ENCODE results near the gene TMC4. TPM values are rescaled to one million over a fixed set of nuclear protein-coding genes. Genes with fewer than 3 reads are reported as not detected.

Gene TMC4
- total RNA-seq, 1 donor from 2014 or later, result 23.2 TPM

GRCh38 chr19:54148158-54148557, 24.8 kb downstream of the TMC4 start:
- H3K4me3 ChIP-seq (ENCODE audit: low read depth, low read length), result no peak overlapping the region
- H3K27me3 ChIP-seq (ENCODE audit: control insufficient read depth, insufficient read depth, low read length), result no peaks in the 10 kb centered on the region
- no peak for TF ChIP-seq CTCF (IDR thresholded peaks at IDR 0.05; ENCODE audit: insufficient read depth, low read length, severe bottlenecking)
- no peak for DNase-seq (ENCODE audit: low read depth)
- no peak for FAIRE-seq
- H3K36me3 ChIP-seq (ENCODE audit: control insufficient read depth, insufficient read depth, low read length), result peaks cover 68% of the 10 kb centered on the region

- peaks cover 69% of the 10 kb centered on the region for H3K36me3 ChIP-seq (ENCODE audit: control insufficient read depth, insufficient read depth, low read length)
- FAIRE-seq, result no peak
- TF ChIP-seq CTCF (IDR thresholded peaks at IDR 0.05; ENCODE audit: insufficient read depth, low read length, severe bottlenecking), result no peak
- H3K27me3 ChIP-seq (ENCODE audit: control insufficient read depth, insufficient read depth, low read length), result no peaks in the 10 kb centered on the region
- H3K4me3 ChIP-seq (ENCODE audit: low read depth, low read length), result no peak overlapping the region
- DNase-seq (ENCODE audit: low read depth), result no peak
These were observed 25.3 kb downstream of the TMC4 start for GRCh38 chr19:54147676-54148075.

- H3K36me3 ChIP-seq (ENCODE audit: control insufficient read depth, insufficient read depth, low read length), result peaks cover 60% of the 10 kb centered on the region
- H3K27me3 ChIP-seq (ENCODE audit: control insufficient read depth, insufficient read depth, low read length), result no peaks in the 10 kb centered on the region
- no peak overlapping the region for H3K4me3 ChIP-seq (ENCODE audit: low read depth, low read length)
- TF ChIP-seq CTCF (IDR thresholded peaks at IDR 0.05; ENCODE audit: insufficient read depth, low read length, severe bottlenecking), result no peak
- DNase-seq (ENCODE audit: low read depth) (no peak), FAIRE-seq (no peak)
These were observed 27.3 kb downstream of the TMC4 start for GRCh38 chr19:54145541-54146158.

GRCh38 chr19:54142166-54142780, 30.7 kb downstream of the TMC4 start:
- Histone ChIP-seq H3K27me3 (ENCODE audit: control insufficient read depth, insufficient read depth, low read length) (no peaks in the 10 kb centered on the region), H3K36me3 (ENCODE audit: control insufficient read depth, insufficient read depth, low read length) (peaks cover 45% of the 10 kb centered on the region), H3K4me3 (ENCODE audit: low read depth, low read length) (no peak overlapping the region)
- FAIRE-seq, result no peak
- no peak for TF ChIP-seq CTCF (IDR thresholded peaks at IDR 0.05; ENCODE audit: insufficient read depth, low read length, severe bottlenecking)
- DNase-seq (ENCODE audit: low read depth), result no peak

GRCh38 chr19:54141356-54141755, 31.6 kb downstream of the TMC4 start:
- H3K36me3 ChIP-seq (ENCODE audit: control insufficient read depth, insufficient read depth, low read length), result peaks cover 37% of the 10 kb centered on the region

More at GRCh38 chr19:54141356-54141755, 31.6 kb downstream of the TMC4 start:
- Histone ChIP-seq H3K4me3 (ENCODE audit: low read depth, low read length) (no peak overlapping the region), H3K27me3 (ENCODE audit: control insufficient read depth, insufficient read depth, low read length) (no peaks in the 10 kb centered on the region)
- DNase-seq (ENCODE audit: low read depth), result no peak
- FAIRE-seq, result no peak
- TF ChIP-seq CTCF (IDR thresholded peaks at IDR 0.05; ENCODE audit: insufficient read depth, low read length, severe bottlenecking), result no peak

Measured in bronchial epithelial cell (primary cell).